ENCODE results near the gene MYRIP. TPM values are rescaled to one million over a fixed set of nuclear protein-coding genes. Genes with fewer than 3 reads are reported as not detected.

Gene MYRIP
- polyA plus RNA-seq, 3 donors, result not detected

DNA sequence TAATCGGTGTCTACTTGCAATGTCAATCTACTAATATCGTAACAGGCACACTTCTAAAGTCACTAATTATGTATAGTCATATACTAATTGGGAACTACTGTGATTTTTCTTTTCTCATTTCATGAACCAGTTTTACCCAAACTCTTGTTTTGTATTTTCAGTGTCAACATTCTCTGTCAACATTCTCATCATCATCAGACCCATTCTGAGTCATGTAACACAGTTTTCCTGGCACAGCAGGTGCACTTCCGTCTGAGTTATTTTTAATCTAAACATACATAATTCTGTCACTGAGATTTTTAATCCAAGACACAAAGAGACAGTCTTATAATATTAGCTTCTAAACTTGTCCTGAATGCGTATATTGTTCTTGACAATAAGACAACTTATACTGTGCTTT lies 295.0 kb downstream of the MYRIP start:
- Histone ChIP-seq H3K9ac (ENCODE audit: insufficient read depth, low read length, poor library complexity, severe bottlenecking) (no peak overlapping the region), H4K20me1 (ENCODE audit: insufficient read depth, low read length) (no peaks in the 10 kb centered on the region), H2AFZ (ENCODE audit: insufficient read depth, low read depth, low read length, poor library complexity, severe bottlenecking) (no peak overlapping the region), H3K79me2 (ENCODE audit: insufficient read depth, low read length) (no peaks in the 10 kb centered on the region), H3K4me2 (replicated peaks; ENCODE audit: extremely low read depth, low read length, poor library complexity, severe bottlenecking) (no peak overlapping the region), H3K4me3 (replicated peaks in 1 of 3; ENCODE audit: low read depth in 2 of 3, low read length in 3 of 3) (no peak overlapping the region), H3K36me3 (replicated peaks in 1 of 2; ENCODE audit: control insufficient read depth in 1 of 2, insufficient read depth in 2 of 2, low read length in 2 of 2) (no peaks in the 10 kb centered on the region), H3K9me3 (replicated peaks in 1 of 2; ENCODE audit: control insufficient read depth in 1 of 2, insufficient read depth in 1 of 2, low read length in 2 of 2) (peaks cover 0 to 5% of the 10 kb centered on the region in 2 donors), H3K4me1 (ENCODE audit: control insufficient read depth in 1 of 2, insufficient read depth in 2 of 2, low read length in 2 of 2) (no peaks in the 10 kb centered on the region), H3K27ac (ENCODE audit: low read depth in 1 of 2, low read length in 2 of 2) (no peak overlapping the region), H3K27me3 (ENCODE audit: control insufficient read depth in 2 of 2, insufficient read depth in 2 of 2, low read length in 2 of 2) (no peaks in the 10 kb centered on the region)
- Mint-ChIP-seq H3K27me3 (ENCODE audit: low read depth in 3 of 3) (peaks cover 0 to 7% (median 3%) of the 10 kb centered on the region in 3 donors), H3K9me3 (peaks cover 0 to 12% (median 6%) of the 10 kb centered on the region in 7 donors), H3K36me3 (no peaks in the 10 kb centered on the region), H3K27ac (no peak overlapping the region), H3K4me3 (no peak overlapping the region), H3K4me1 (no peaks in the 10 kb centered on the region)
- WGBS (ENCODE audit: insufficient coverage), result 100% methylated on average over 1 of the region's 4 CpGs
- intact Hi-C loops (cut with micrococcal nuclease), result no loop called here
- TF ChIP-seq, protein P1, sequence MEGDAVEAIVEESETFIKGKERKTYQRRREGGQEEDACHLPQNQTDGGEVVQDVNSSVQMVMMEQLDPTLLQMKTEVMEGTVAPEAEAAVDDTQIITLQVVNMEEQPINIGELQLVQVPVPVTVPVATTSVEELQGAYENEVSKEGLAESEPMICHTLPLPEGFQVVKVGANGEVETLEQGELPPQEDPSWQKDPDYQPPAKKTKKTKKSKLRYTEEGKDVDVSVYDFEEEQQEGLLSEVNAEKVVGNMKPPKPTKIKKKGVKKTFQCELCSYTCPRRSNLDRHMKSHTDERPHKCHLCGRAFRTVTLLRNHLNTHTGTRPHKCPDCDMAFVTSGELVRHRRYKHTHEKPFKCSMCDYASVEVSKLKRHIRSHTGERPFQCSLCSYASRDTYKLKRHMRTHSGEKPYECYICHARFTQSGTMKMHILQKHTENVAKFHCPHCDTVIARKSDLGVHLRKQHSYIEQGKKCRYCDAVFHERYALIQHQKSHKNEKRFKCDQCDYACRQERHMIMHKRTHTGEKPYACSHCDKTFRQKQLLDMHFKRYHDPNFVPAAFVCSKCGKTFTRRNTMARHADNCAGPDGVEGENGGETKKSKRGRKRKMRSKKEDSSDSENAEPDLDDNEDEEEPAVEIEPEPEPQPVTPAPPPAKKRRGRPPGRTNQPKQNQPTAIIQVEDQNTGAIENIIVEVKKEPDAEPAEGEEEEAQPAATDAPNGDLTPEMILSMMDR (IDR thresholded peaks at IDR 0.05), result no peak
- DNase-seq, result no peak

DNA sequence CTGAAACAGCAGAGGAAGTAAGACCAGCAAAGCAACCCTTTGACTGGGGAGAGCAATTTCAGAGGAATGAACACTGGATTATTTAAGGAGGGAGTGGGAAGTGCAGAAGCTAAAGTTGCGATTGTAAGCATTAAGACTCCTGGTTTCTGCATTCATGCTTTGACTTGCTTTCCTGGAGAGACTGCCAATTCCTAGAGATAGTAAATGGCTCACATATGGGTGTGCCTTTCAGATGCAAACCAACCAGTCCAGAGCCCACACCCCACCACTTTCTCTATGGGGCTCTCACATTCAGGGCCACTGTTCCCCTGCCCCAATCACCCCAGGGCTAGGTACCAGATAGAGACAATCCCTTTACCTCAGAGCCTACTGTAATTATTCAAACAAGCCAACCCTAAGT lies 299.2 kb downstream of the MYRIP start:
- H3K4me3 Mint-ChIP-seq, result no peak overlapping the region
- no peak for DNase-seq
- no peaks in the 10 kb centered on the region for H3K9me3 ChIP-seq (replicated peaks in 1 of 2; ENCODE audit: control insufficient read depth in 1 of 2, insufficient read depth in 1 of 2, low read length in 2 of 2)
- no peaks in the 10 kb centered on the region for H3K27me3 ChIP-seq (ENCODE audit: control insufficient read depth in 2 of 2, insufficient read depth in 2 of 2, low read length in 2 of 2)
- H3K27ac ChIP-seq (ENCODE audit: low read depth in 1 of 2, low read length in 2 of 2), result no peak overlapping the region
- H3K4me1 ChIP-seq (ENCODE audit: control insufficient read depth in 1 of 2, insufficient read depth in 2 of 2, low read length in 2 of 2), result no peaks in the 10 kb centered on the region
- H3K9me3 Mint-ChIP-seq, result peaks cover 0 to 9% (median 4%) of the 10 kb centered on the region in 7 donors
- TF ChIP-seq, protein P1 (IDR thresholded peaks at IDR 0.05), result no peak
- WGBS (ENCODE audit: insufficient coverage), result 100% methylated on average over 1 of the region's 1 CpG
- no peaks in the 10 kb centered on the region for H4K20me1 ChIP-seq (ENCODE audit: insufficient read depth, low read length)
- no peak overlapping the region for H3K4me2 ChIP-seq (replicated peaks; ENCODE audit: extremely low read depth, low read length, poor library complexity, severe bottlenecking)
- H3K36me3 ChIP-seq (replicated peaks in 1 of 2; ENCODE audit: control insufficient read depth in 1 of 2, insufficient read depth in 2 of 2, low read length in 2 of 2), result no peaks in the 10 kb centered on the region
- no peaks in the 10 kb centered on the region for H3K4me1 Mint-ChIP-seq
- intact Hi-C loops (cut with micrococcal nuclease), result no loop called here
- no peaks in the 10 kb centered on the region for H3K36me3 Mint-ChIP-seq
- peaks cover 0 to 5% (median 0%) of the 10 kb centered on the region in 3 donors for H3K27me3 Mint-ChIP-seq (ENCODE audit: low read depth in 3 of 3)
- no peak overlapping the region for H2AFZ ChIP-seq (ENCODE audit: insufficient read depth, low read depth, low read length, poor library complexity, severe bottlenecking)
- no peak overlapping the region for H3K4me3 ChIP-seq (replicated peaks in 1 of 3; ENCODE audit: low read depth in 2 of 3, low read length in 3 of 3)
- H3K79me2 ChIP-seq (ENCODE audit: insufficient read depth, low read length), result no peaks in the 10 kb centered on the region
- H3K27ac Mint-ChIP-seq, result no peak overlapping the region
- no peak overlapping the region for H3K9ac ChIP-seq (ENCODE audit: insufficient read depth, low read length, poor library complexity, severe bottlenecking)
